ENCODE measurements around the gene SLX9.

DNA sequence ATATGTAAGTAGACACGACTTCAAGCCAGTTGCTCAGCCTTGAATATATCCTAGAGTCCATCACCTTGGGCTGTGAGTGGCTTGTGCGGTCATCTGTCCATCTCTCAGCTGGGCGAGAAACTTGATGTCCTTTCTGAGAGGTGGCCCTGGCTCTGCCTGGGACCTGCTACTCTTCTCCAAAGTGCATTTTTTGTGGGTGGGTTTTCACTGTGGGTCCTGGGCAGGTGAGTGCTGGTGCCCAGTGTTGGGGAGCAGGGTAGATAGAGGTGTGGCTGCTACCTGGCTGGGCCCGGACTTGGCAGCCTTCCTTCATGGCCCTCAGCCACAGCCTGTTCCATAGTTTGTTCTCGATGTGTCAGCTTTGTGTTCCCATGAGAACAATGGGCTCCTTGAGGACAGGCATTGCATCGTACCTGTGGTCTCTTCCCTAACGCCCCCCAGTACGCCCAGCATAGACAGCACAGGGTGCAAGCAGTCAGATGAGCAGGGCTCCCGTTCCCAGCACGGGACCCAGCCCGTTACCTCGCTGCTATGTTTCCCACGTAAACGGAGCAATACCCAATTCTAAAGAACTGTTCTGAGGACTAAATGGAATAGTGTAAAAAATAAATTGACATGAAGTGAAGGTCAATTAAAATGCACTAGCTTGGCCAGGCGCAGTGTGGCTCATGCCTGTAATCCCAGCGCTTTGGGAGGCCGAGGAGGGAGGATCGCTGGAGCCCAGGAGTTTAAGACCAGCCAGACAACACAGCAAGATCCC lies 877 bp upstream of the SLX9 start:
- TF ChIP-seq, protein P1, sequence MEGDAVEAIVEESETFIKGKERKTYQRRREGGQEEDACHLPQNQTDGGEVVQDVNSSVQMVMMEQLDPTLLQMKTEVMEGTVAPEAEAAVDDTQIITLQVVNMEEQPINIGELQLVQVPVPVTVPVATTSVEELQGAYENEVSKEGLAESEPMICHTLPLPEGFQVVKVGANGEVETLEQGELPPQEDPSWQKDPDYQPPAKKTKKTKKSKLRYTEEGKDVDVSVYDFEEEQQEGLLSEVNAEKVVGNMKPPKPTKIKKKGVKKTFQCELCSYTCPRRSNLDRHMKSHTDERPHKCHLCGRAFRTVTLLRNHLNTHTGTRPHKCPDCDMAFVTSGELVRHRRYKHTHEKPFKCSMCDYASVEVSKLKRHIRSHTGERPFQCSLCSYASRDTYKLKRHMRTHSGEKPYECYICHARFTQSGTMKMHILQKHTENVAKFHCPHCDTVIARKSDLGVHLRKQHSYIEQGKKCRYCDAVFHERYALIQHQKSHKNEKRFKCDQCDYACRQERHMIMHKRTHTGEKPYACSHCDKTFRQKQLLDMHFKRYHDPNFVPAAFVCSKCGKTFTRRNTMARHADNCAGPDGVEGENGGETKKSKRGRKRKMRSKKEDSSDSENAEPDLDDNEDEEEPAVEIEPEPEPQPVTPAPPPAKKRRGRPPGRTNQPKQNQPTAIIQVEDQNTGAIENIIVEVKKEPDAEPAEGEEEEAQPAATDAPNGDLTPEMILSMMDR (optimal IDR thresholded peaks at IDR 0.05 in 1 of 3, IDR thresholded peaks at IDR 0.05 in 1 of 3, conservative IDR thresholded peaks at IDR 0.05 in 1 of 3; ENCODE audit: extremely low read depth in 1 of 3, insufficient read depth in 2 of 3, low read length in 3 of 3), result no peak
- TF ChIP-seq EZH2 (IDR thresholded peaks at IDR 0.05; ENCODE audit: low read length), result no peak

Data from keratinocyte (primary cell).